Neural cell (in vitro differentiated cells): ENCODE data around the gene TIMM44. TPM values are rescaled to one million over a fixed set of nuclear protein-coding genes. Genes with fewer than 3 reads are reported as not detected.

Experiments
- H2AFZ ChIP-seq: fragments of 200-600, 300-800 bp; sonication (generic), shearing (Covaris generic); 2 replicates; pipeline ENCODE4 v1.6.0; 2014; ENCODE audit warnings: low read depth, mild to moderate bottlenecking, antibody characterized with exemption, low read length, moderate library complexity
- H3F3A ChIP-seq: fragments of 200-600 bp; shearing (Covaris generic); 2 replicates; pipeline ENCODE4 v1.6.1; 2016; ENCODE audit warnings: mild to moderate bottlenecking, moderate library complexity, mixed read lengths, antibody characterized with exemption, low read length; ENCODE audit not compliant: insufficient read depth, poor library complexity, severe bottlenecking
- H3K27ac ChIP-seq: fragments of 200-600, 300-800 bp; sonication (generic), shearing (Covaris generic); 2 replicates; pipeline ENCODE4 v1.5.1; 2014; ENCODE audit warnings: mild to moderate bottlenecking, low read length, moderate library complexity
- H3K27me3 ChIP-seq: fragments of 300-800, 200-600 bp; sonication (generic), shearing (Covaris generic); 2 replicates; pipeline ENCODE4 v1.6.0; 2014; ENCODE audit warnings: mild to moderate bottlenecking, low read depth, low read length, moderate library complexity; ENCODE audit not compliant: insufficient read depth
- H3K36me3 ChIP-seq: fragments of 300-800, 200-600 bp; sonication (generic), shearing (Covaris generic); 2 replicates; pipeline ENCODE4 v1.5.1; 2014; ENCODE audit warnings: mild to moderate bottlenecking, antibody characterized with exemption, low read length, moderate library complexity; ENCODE audit not compliant: insufficient read depth
- H3K4me2 ChIP-seq: fragments of 300-800, 200-600 bp; sonication (generic), shearing (Covaris generic); 2 replicates; pipeline ENCODE4 v1.6.0; 2014; ENCODE audit warnings: mild to moderate bottlenecking, low read length
- H3K4me3 ChIP-seq: fragments of 300-800, 200-600 bp; sonication (generic), shearing (Covaris generic); 2 replicates; pipeline ENCODE4 v1.5.1; 2014; ENCODE audit warnings: mild to moderate bottlenecking, low read length, moderate library complexity
- H3K79me2 ChIP-seq: fragments of 200-600 bp; shearing (Covaris generic); replicated peaks from 2 replicates; pipeline ENCODE4 v1.6.0; 2014; ENCODE audit warnings: mild to moderate bottlenecking, low read length, moderate library complexity; ENCODE audit not compliant: insufficient read depth
- H3K9ac ChIP-seq: fragments of 300-800, 200-600 bp; sonication (generic), shearing (Covaris generic); 2 replicates; pipeline ENCODE4 v1.6.1; 2016; ENCODE audit warnings: mild to moderate bottlenecking, low read length, mixed read lengths
- H3K9me2 ChIP-seq: fragments of 200-600 bp; shearing (Covaris generic); 2 replicates; pipeline ENCODE4 v1.6.1; 2016; ENCODE audit warnings: mild to moderate bottlenecking, low read length, mixed read lengths; ENCODE audit not compliant: insufficient read depth
- H3K9me3 ChIP-seq: fragments of 200-600, 300-800 bp; sonication (generic), shearing (Covaris generic); 2 replicates; pipeline ENCODE4 v1.6.1; 2016; ENCODE audit warnings: mild to moderate bottlenecking, mixed run types, low read length, moderate library complexity, mixed read lengths
- H4K20me1 ChIP-seq: fragments of 200-600 bp; shearing (Covaris generic); 2 replicates; pipeline ENCODE4 v1.6.1; 2016; ENCODE audit warnings: mild to moderate bottlenecking, mixed run types; ENCODE audit not compliant: insufficient read depth
- EP300 ChIP-seq: fragments of 450-650 bp; conservative IDR thresholded peaks from 2 replicates; pipeline ENCODE4 v1.6.1; 2014; ENCODE audit warnings: antibody characterized with exemption, mild to moderate bottlenecking, moderate library complexity; ENCODE audit not compliant: poor library complexity, severe bottlenecking
- EZH2 ChIP-seq: fragments of 200-600, 300-800 bp; shearing (Covaris generic), sonication (generic); IDR thresholded peaks from 2 replicates; pipeline ENCODE4 v1.6.1; 2014; ENCODE audit warnings: antibody characterized with exemption, low read length, borderline replicate concordance, mild to moderate bottlenecking; ENCODE audit not compliant: insufficient read depth, poor library complexity, severe bottlenecking
- MXI1 ChIP-seq: fragments of 450-650 bp; conservative IDR thresholded peaks from 2 replicates; pipeline ENCODE4 v1.6.1; 2014; ENCODE audit warnings: antibody characterized with exemption, mild to moderate bottlenecking; ENCODE audit not compliant: poor library complexity, severe bottlenecking
- POLR2AphosphoS5 ChIP-seq: IDR thresholded peaks from 2 replicates; pipeline ENCODE4 v1.6.1; 2012
- RAD21 ChIP-seq: fragments of 450-650 bp; conservative IDR thresholded peaks from 2 replicates; pipeline ENCODE4 v1.6.1; 2014; ENCODE audit warnings: antibody characterized with exemption, mild to moderate bottlenecking, moderate library complexity
- SMC3 ChIP-seq: fragments of 450-650 bp; conservative IDR thresholded peaks from 2 replicates; pipeline ENCODE4 v1.6.1; 2014; ENCODE audit warnings: antibody characterized with exemption, mild to moderate bottlenecking, moderate library complexity; ENCODE audit not compliant: poor library complexity
- TAF1 ChIP-seq: IDR thresholded peaks from 2 replicates; pipeline ENCODE4 v1.6.1; 2012; ENCODE audit warnings: low read depth
- polyA plus RNA-seq: library from polyadenylated mRNA; depleted of rRNA; stranded (reverse); fragments of >200 nt; gene quantifications from 2 replicates; pipeline ENCODE4 v1.2.3, GENCODE V29; 2014
- TF ChIP-seq, protein P1 (sequence below): IDR thresholded peaks from 2 replicates; pipeline ENCODE4 v1.6.1; 2012; ENCODE audit warnings: borderline replicate concordance
- TF ChIP-seq, protein P2 (sequence below): fragments of 450-650 bp; IDR thresholded peaks from 2 replicates; pipeline ENCODE4 v1.5.1; 2014; ENCODE audit warnings: antibody characterized with exemption, mild to moderate bottlenecking, moderate library complexity; ENCODE audit not compliant: poor library complexity, severe bottlenecking

TIMM44 gene
- polyA plus RNA-seq, 1 donor from 2014 or later, result 48.3 TPM

DNA sequence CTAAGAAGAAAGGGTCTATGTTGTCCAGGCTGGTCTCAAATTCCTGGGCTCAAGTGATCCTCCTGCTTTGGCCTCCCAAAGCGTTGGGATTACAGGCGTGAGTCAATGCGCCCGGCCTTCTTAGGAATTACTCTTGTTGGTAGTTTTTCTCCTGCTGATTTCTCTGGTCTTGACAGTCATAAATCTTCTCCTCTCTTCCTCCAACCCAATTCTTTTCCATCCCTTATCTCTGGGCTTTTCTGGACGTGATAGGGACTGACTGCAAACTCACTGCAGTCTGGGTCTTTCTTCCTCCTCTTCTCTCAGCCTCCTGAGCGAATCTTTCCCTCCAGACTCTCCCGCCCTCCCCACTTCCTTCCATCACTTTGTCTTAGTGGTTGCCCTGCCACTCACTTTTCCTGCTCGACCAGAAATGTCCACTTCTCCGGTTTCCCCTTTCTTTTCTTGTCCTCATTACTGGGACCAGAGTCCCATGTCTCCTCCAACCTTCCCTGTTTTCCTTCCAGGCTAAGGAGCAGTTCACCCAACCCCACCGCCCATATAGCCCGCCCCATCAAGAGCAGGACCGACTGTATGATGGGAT lies 21.9 kb upstream of the TIMM44 start:
- Histone ChIP-seq H3K27me3 (no peaks in the 10 kb centered on the region), H3K9me2 (no peaks in the 10 kb centered on the region), H3F3A (no peaks in the 10 kb centered on the region), H3K36me3 (no peaks in the 10 kb centered on the region), H3K79me2 (no peaks in the 10 kb centered on the region), H4K20me1 (no peaks in the 10 kb centered on the region), H3K4me3 (no peak overlapping the region), H3K4me2 (no peak overlapping the region), H3K9ac (no peak overlapping the region), H2AFZ (no peak overlapping the region), H3K27ac (no peak overlapping the region), H3K9me3 (no peaks in the 10 kb centered on the region)
- TF ChIP-seq MXI1, result no peak
- TF ChIP-seq SMC3, result no peak
- no peak for TF ChIP-seq POLR2AphosphoS5
- no peak for TF ChIP-seq EP300
- TF ChIP-seq, protein P1, sequence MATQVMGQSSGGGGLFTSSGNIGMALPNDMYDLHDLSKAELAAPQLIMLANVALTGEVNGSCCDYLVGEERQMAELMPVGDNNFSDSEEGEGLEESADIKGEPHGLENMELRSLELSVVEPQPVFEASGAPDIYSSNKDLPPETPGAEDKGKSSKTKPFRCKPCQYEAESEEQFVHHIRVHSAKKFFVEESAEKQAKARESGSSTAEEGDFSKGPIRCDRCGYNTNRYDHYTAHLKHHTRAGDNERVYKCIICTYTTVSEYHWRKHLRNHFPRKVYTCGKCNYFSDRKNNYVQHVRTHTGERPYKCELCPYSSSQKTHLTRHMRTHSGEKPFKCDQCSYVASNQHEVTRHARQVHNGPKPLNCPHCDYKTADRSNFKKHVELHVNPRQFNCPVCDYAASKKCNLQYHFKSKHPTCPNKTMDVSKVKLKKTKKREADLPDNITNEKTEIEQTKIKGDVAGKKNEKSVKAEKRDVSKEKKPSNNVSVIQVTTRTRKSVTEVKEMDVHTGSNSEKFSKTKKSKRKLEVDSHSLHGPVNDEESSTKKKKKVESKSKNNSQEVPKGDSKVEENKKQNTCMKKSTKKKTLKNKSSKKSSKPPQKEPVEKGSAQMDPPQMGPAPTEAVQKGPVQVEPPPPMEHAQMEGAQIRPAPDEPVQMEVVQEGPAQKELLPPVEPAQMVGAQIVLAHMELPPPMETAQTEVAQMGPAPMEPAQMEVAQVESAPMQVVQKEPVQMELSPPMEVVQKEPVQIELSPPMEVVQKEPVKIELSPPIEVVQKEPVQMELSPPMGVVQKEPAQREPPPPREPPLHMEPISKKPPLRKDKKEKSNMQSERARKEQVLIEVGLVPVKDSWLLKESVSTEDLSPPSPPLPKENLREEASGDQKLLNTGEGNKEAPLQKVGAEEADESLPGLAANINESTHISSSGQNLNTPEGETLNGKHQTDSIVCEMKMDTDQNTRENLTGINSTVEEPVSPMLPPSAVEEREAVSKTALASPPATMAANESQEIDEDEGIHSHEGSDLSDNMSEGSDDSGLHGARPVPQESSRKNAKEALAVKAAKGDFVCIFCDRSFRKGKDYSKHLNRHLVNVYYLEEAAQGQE, result no peak
- TF ChIP-seq, protein P2, sequence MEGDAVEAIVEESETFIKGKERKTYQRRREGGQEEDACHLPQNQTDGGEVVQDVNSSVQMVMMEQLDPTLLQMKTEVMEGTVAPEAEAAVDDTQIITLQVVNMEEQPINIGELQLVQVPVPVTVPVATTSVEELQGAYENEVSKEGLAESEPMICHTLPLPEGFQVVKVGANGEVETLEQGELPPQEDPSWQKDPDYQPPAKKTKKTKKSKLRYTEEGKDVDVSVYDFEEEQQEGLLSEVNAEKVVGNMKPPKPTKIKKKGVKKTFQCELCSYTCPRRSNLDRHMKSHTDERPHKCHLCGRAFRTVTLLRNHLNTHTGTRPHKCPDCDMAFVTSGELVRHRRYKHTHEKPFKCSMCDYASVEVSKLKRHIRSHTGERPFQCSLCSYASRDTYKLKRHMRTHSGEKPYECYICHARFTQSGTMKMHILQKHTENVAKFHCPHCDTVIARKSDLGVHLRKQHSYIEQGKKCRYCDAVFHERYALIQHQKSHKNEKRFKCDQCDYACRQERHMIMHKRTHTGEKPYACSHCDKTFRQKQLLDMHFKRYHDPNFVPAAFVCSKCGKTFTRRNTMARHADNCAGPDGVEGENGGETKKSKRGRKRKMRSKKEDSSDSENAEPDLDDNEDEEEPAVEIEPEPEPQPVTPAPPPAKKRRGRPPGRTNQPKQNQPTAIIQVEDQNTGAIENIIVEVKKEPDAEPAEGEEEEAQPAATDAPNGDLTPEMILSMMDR, result no peak
- no peak for TF ChIP-seq EZH2
- TF ChIP-seq RAD21, result no peak
- no peak for TF ChIP-seq TAF1

DNA sequence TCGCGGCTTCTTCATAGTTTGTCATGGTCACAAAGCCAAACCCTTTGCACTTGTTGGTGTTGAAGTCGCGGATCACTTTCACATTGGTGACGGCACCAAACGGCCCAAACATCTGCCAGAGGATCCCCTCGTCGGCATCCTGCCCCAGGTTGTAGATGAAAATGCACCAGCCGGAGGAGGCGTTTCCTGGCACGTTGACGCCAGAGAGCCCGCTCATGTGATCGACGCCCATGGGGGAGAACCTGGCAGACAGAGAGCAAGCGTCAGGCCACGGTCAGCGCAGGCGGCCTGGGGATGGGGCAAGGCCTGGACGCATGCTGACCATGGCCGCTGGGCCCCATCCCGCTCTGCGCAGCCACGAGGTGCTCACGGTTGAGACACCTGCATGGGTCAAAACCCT lies 20.1 kb upstream of the TIMM44 start:
- no peaks in the 10 kb centered on the region for H4K20me1 ChIP-seq
- no peak overlapping the region for H2AFZ ChIP-seq
- H3K27ac ChIP-seq, result no peak overlapping the region
- no peak overlapping the region for H3K4me3 ChIP-seq
- H3K9me2 ChIP-seq, result no peaks in the 10 kb centered on the region
- H3K36me3 ChIP-seq, result no peaks in the 10 kb centered on the region
- H3K27me3 ChIP-seq, result no peaks in the 10 kb centered on the region
- no peaks in the 10 kb centered on the region for H3F3A ChIP-seq
- no peak for TF ChIP-seq RAD21
- TF ChIP-seq SMC3, result no peak
- TF ChIP-seq TAF1, result no peak
- H3K79me2 ChIP-seq, result no peaks in the 10 kb centered on the region
- H3K9me3 ChIP-seq, result no peaks in the 10 kb centered on the region
- no peak overlapping the region for H3K9ac ChIP-seq
- no peak overlapping the region for H3K4me2 ChIP-seq
